ENCODE results near the gene LMNB1.

DNA sequence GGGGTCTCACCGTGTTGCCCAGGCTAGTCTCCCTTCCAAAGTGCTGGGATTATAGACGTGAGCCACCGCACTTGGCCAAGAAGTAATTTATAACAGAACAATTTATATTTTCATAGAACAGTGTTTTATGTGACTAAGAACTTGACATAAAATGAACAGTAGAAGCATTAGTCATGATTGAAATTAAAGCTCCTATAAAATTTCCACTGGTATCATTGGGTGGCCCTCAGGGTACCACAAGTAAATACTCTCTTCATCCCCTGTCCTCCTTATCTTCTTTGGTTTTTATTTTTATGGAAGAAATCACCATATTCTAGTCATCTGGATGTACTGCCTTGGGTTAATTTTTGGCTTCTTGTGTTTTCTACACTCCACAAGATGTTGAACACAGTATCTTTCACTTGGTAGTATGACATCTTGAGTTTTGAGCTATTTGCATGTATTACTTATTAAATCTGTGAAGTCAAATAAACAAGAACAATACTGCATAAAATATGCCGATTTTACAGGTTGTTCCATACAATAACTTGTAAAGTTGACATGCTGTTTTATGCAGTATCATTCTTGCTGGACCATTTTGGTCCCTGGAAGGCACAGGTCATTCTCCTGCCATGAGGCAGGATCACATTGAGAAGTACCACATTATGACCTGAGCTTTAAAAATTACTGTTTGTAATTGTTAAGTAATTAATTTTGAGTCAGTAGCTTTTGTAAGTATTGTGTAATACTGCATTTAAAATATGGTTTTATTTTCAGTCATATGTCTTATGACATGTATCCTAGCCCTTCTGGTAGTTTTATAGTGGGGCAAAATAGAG lies 24.4 kb downstream of the LMNB1 start:
- TF ChIP-seq POLR2AphosphoS5 (IDR thresholded peaks at IDR 0.05; ENCODE audit: low read depth) = no peak
- TF ChIP-seq EZH2phosphoT487 (IDR thresholded peaks at IDR 0.05; ENCODE audit: unreplicated experiment) = no peak
- TF ChIP-seq, protein P1, sequence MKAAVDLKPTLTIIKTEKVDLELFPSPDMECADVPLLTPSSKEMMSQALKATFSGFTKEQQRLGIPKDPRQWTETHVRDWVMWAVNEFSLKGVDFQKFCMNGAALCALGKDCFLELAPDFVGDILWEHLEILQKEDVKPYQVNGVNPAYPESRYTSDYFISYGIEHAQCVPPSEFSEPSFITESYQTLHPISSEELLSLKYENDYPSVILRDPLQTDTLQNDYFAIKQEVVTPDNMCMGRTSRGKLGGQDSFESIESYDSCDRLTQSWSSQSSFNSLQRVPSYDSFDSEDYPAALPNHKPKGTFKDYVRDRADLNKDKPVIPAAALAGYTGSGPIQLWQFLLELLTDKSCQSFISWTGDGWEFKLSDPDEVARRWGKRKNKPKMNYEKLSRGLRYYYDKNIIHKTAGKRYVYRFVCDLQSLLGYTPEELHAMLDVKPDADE (IDR thresholded peaks at IDR 0.05) = no peak
- TF ChIP-seq EZH2 (IDR thresholded peaks at IDR 0.05; ENCODE audit: low read depth, unreplicated experiment) = no peak
- TF ChIP-seq, protein P2, sequence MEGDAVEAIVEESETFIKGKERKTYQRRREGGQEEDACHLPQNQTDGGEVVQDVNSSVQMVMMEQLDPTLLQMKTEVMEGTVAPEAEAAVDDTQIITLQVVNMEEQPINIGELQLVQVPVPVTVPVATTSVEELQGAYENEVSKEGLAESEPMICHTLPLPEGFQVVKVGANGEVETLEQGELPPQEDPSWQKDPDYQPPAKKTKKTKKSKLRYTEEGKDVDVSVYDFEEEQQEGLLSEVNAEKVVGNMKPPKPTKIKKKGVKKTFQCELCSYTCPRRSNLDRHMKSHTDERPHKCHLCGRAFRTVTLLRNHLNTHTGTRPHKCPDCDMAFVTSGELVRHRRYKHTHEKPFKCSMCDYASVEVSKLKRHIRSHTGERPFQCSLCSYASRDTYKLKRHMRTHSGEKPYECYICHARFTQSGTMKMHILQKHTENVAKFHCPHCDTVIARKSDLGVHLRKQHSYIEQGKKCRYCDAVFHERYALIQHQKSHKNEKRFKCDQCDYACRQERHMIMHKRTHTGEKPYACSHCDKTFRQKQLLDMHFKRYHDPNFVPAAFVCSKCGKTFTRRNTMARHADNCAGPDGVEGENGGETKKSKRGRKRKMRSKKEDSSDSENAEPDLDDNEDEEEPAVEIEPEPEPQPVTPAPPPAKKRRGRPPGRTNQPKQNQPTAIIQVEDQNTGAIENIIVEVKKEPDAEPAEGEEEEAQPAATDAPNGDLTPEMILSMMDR (conservative IDR thresholded peaks at IDR 0.05; ENCODE audit: low read depth in 2 of 2) = no peak
- TF ChIP-seq, protein P3, sequence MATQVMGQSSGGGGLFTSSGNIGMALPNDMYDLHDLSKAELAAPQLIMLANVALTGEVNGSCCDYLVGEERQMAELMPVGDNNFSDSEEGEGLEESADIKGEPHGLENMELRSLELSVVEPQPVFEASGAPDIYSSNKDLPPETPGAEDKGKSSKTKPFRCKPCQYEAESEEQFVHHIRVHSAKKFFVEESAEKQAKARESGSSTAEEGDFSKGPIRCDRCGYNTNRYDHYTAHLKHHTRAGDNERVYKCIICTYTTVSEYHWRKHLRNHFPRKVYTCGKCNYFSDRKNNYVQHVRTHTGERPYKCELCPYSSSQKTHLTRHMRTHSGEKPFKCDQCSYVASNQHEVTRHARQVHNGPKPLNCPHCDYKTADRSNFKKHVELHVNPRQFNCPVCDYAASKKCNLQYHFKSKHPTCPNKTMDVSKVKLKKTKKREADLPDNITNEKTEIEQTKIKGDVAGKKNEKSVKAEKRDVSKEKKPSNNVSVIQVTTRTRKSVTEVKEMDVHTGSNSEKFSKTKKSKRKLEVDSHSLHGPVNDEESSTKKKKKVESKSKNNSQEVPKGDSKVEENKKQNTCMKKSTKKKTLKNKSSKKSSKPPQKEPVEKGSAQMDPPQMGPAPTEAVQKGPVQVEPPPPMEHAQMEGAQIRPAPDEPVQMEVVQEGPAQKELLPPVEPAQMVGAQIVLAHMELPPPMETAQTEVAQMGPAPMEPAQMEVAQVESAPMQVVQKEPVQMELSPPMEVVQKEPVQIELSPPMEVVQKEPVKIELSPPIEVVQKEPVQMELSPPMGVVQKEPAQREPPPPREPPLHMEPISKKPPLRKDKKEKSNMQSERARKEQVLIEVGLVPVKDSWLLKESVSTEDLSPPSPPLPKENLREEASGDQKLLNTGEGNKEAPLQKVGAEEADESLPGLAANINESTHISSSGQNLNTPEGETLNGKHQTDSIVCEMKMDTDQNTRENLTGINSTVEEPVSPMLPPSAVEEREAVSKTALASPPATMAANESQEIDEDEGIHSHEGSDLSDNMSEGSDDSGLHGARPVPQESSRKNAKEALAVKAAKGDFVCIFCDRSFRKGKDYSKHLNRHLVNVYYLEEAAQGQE (IDR thresholded peaks at IDR 0.05; ENCODE audit: unreplicated experiment) = no peak
- TF ChIP-seq STAT1 (IDR thresholded peaks at IDR 0.05; ENCODE audit: unreplicated experiment) = no peak
- no peak for TF ChIP-seq CREB1 (CRISPR knock-in tag; IDR thresholded peaks at IDR 0.05; ENCODE audit: low read depth)
- no peak for TF ChIP-seq JUNB (IDR thresholded peaks at IDR 0.05; ENCODE audit: unreplicated experiment)
- no peak for TF ChIP-seq NANOG (IDR thresholded peaks at IDR 0.05; ENCODE audit: borderline replicate concordance)

Measured in GM23338 (cell line).